Non-pigmented ciliary epithelial cell (primary cell): ENCODE measurements around the gene NUP133.
"Not testable (repeated sequence)": the region's sequence is repeated elsewhere in the genome, so short reads cannot be mapped to it uniquely, and the experiment has no call there.

Experiments
- DNase-seq: peaks from one replicate; pipeline ENCODE4 v3.0.0-alpha.2; 2010; ENCODE audit warnings: low read depth

NUP133 gene

GRCh38 chr1:229508823-229509337 is 739 bp upstream of the NUP133 start:
- no peak for DNase-seq

GRCh38 chr1:229507502-229507901 is 639 bp downstream of the NUP133 start:
- DNase-seq: no peak

GRCh38 chr1:229506633-229507032 is 1.5 kb downstream of the NUP133 start:
- DNase-seq: no peak

- DNase-seq: no peak
These were observed 12.4 kb downstream of the NUP133 start for GRCh38 chr1:229495782-229496181.

GRCh38 chr1:229487181-229487580 is 21.0 kb downstream of the NUP133 start:
- no peak for DNase-seq

GRCh38 chr1:229485318-229485717 is 22.8 kb downstream of the NUP133 start:
- DNase-seq: no peak

GRCh38 chr1:229482511-229482910 is 25.6 kb downstream of the NUP133 start:
- DNase-seq: no peak

GRCh38 chr1:229480495-229480894 is 27.6 kb downstream of the NUP133 start:
- no peak for DNase-seq

- no peak for DNase-seq
These were observed 28.3 kb downstream of the NUP133 start for GRCh38 chr1:229479660-229480399.

GRCh38 chr1:229478852-229479251 is 29.3 kb downstream of the NUP133 start:
- no peak for DNase-seq

- DNase-seq: not testable (repeated sequence)
These were observed 32.3 kb downstream of the NUP133 start for GRCh38 chr1:229475859-229476258.

- no peak for DNase-seq
These were observed 33.6 kb downstream of the NUP133 start for GRCh38 chr1:229474509-229474908.

GRCh38 chr1:229471175-229471574 is 37.0 kb downstream of the NUP133 start:
- no peak for DNase-seq

- DNase-seq: no peak
These were observed 37.6 kb downstream of the NUP133 start for GRCh38 chr1:229470406-229471043.

GRCh38 chr1:229466887-229467286 is 41.3 kb downstream of the NUP133 start:
- no peak for DNase-seq

GRCh38 chr1:229464672-229465071 is 43.5 kb downstream of the NUP133 start:
- DNase-seq: no peak

GRCh38 chr1:229461032-229461668 is 47.0 kb downstream of the NUP133 start:
- DNase-seq: no peak

GRCh38 chr1:229459815-229460214 is 48.3 kb downstream of the NUP133 start:
- DNase-seq: no peak

- no peak for DNase-seq
These were observed 50.7 kb downstream of the NUP133 start for GRCh38 chr1:229457436-229457835.

- DNase-seq: no peak
These were observed 52.1 kb downstream of the NUP133 start for GRCh38 chr1:229456016-229456415.

- DNase-seq: no peak
These were observed 54.1 kb downstream of the NUP133 start for GRCh38 chr1:229454056-229454455.

GRCh38 chr1:229452956-229453801 is 55.0 kb downstream of the NUP133 start:
- no peak for DNase-seq
